HFFc6 (cell line): ENCODE data around the gene LRRC10B. TPM values are rescaled to one million over a fixed set of nuclear protein-coding genes. Genes with fewer than 3 reads are reported as not detected.

Experiments used
- DNase-seq: peaks from one replicate; pipeline ENCODE4 v3.0.0-alpha.2; 2018
- H3K27ac Mint-ChIP-seq: 2 replicates; pipeline ENCODE4 v1.8.0; 2020; ENCODE audit warnings: mild to moderate bottlenecking, mixed read lengths
- H3K27me3 Mint-ChIP-seq: 2 replicates; pipeline ENCODE4 v1.8.0; 2021; ENCODE audit warnings: mild to moderate bottlenecking, moderate library complexity, mixed read lengths; ENCODE audit not compliant: insufficient read depth
- H3K36me3 Mint-ChIP-seq: 2 replicates; pipeline ENCODE4 v1.8.0; 2021; ENCODE audit warnings: low read depth, mixed read lengths
- H3K4me1 Mint-ChIP-seq: 2 replicates; pipeline ENCODE4 v1.8.0; 2020; ENCODE audit warnings: low read depth, mixed read lengths
- H3K4me3 Mint-ChIP-seq: 2 replicates; pipeline ENCODE4 v1.8.0; 2020; ENCODE audit warnings: mild to moderate bottlenecking, moderate library complexity, mixed read lengths
- H3K9me3 Mint-ChIP-seq: 2 replicates; pipeline ENCODE4 v1.8.0; 2020; ENCODE audit warnings: mild to moderate bottlenecking, mixed read lengths
- CTCF ChIP-seq: fragments of 200-600 bp; sonication (generic); IDR thresholded peaks from 2 replicates; pipeline ENCODE4 v1.5.0; 2021; ENCODE audit warnings: antibody characterized with exemption, mild to moderate bottlenecking
- total RNA-seq, 6 experiments: library from RNA; stranded (reverse); fragmentation: NEBNext Ultra II Directional; extraction: Animal tissue kit (Norgen Biotek cat#: 25700); gene quantifications; 2 replicates in 1 of 6; 3 replicates in 5 of 6; pipeline ENCODE4 v1.2.3, GENCODE V29; 2021

LRRC10B gene
- total RNA-seq, 6 experiments from 2014 or later = not detected

DNA sequence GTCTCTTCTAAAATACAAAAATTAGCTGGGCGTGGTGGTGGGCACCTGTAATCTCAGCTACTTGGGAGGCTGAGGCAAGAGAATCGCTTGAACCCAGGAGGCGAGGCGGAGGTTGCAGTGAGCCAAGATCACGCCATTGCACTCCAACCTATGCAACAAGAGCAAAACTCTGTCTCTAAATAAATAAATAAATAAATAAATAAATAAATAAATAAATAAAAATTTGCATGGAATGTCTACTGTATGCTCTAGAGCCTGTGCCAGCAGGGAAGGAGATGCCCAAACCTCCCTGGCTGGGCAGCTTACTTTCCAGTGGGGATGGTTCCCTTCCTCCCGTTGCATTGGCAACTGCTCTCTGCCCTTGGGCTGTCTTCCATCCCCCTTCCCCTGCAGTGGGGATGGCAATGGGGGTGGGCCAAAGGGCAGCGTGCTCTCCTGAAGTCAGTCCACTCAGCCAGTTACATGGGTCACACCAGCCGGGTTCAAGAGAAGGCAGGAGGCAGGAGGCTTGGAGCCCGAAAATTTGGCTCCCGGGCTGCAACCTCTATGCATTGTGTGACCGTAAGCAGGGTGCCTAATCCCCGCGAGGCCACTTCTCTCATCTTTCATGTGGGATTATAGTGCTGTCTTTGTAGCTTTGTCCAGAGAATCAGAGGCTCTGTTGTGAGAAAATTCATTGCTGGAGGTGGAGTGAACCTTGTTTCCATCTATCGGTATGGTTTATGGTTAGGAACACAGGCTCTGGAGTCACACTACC, 1.4 kb upstream of the LRRC10B start:
- no peaks in the 10 kb centered on the region for H3K9me3 Mint-ChIP-seq
- peaks cover 55% of the 10 kb centered on the region for H3K27me3 Mint-ChIP-seq
- H3K27ac Mint-ChIP-seq = no peak overlapping the region
- H3K36me3 Mint-ChIP-seq = no peaks in the 10 kb centered on the region
- no peak for DNase-seq
- TF ChIP-seq CTCF = no peak
- peaks cover 10% of the 10 kb centered on the region for H3K4me1 Mint-ChIP-seq
- H3K4me3 Mint-ChIP-seq = no peak overlapping the region

DNA sequence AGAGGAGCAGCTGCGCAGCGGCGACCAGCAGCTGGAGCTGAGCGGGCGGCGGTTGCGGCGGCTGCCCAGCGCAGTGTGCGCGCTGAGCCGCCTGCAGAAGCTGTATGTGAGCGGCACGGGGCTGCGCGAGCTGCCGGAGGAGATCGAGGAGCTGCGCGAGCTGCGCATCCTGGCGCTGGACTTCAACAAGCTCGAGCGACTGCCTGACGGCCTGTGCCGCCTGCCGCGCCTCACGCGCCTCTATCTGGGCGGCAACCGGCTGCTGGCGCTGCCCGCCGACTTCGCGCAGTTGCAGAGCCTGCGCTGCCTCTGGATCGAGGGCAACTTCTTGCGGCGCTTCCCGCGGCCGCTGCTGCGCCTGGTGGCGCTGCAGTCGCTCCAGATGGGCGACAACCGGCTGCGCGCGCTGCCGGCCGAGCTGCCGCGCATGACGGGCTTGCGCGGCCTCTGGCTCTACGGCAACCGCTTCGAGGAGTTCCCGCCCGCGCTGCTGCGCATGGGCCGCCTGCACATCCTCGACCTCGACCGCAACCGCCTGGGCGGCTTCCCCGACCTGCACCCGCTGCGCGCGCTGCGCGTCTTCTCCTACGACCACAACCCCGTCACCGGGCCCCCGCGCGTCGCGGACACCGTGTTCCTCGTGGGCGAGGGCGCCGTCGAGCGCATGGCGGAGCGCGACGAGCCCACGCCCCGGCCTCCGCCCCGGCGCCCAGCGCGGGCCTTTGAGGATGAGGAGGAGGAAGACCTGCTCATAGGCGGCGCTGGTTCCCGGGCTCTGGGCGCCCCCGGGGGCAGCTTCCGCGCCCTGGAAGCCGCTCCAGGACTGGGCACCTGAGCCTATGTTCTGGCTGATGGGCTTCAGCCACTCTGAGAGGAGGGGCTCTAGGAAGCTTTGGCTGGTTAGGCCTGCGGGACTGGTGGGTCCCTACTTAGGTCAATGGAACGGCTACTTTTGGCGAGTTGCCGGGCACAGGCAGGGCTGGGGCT, 787 bp downstream of the LRRC10B start:
- Mint-ChIP-seq H3K36me3 (no peaks in the 10 kb centered on the region), H3K27ac (no peak overlapping the region), H3K4me1 (peaks cover 10% of the 10 kb centered on the region), H3K9me3 (no peaks in the 10 kb centered on the region), H3K4me3 (no peak overlapping the region), H3K27me3 (peaks cover 54% of the 10 kb centered on the region)
- no peak for TF ChIP-seq CTCF
- DNase-seq = no peak

- no peaks in the 10 kb centered on the region for H3K9me3 Mint-ChIP-seq
- H3K36me3 Mint-ChIP-seq = no peaks in the 10 kb centered on the region
- no peak overlapping the region for H3K27ac Mint-ChIP-seq
- H3K4me3 Mint-ChIP-seq = no peak overlapping the region
- no peak for DNase-seq
- H3K27me3 Mint-ChIP-seq = peaks cover 51% of the 10 kb centered on the region
- peaks cover 9% of the 10 kb centered on the region for H3K4me1 Mint-ChIP-seq
- TF ChIP-seq CTCF = no peak
These were observed 1.8 kb downstream of the LRRC10B start for GRCh38 chr11:61510166-61510919.

DNA sequence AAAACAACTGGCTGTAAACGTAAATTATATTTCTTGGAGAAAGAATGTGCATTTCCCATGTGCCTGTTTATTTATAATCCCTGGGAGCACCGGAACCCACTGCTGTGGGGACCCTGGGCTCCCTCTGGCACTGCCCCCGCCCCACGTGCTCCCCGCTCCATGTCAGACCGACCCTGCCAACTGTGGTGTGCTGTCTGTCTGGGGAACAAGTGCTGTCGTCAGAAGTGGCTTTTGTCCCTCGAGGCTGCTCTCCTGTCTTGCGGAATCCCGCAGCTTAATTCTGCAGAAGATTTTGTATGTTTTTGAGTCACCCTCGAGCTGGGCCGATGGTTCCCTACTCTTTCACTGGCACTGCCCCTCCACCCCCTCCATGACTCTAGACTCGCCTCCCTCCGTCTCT, 2.4 kb downstream of the LRRC10B start:
- no peak for TF ChIP-seq CTCF
- Mint-ChIP-seq H3K36me3 (no peaks in the 10 kb centered on the region), H3K4me3 (no peak overlapping the region), H3K9me3 (no peaks in the 10 kb centered on the region), H3K27ac (no peak overlapping the region), H3K27me3 (peaks cover 45% of the 10 kb centered on the region), H3K4me1 (peaks cover 3% of the 10 kb centered on the region; the same call in 1 of the 2 replicates)
- DNase-seq = no peak

DNA sequence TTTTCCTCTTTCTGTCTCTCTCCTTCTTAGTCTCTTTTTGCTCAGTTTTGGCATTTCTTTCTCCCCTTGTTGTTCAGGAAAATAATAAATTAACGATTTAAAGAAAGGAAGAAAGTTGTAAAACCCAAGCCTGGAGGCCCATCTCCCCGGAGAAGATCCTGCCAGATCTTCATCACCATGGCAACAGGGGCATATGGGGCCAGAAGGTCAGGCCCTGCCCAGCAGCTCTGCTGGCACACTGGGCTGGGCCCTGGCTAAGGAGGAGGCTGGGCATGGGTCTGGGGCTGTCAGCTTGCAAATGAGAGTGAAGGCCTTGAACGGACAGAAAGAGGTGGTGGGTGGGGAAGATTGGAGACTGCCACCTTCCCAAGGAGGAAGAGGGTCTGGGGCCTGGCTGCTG, 2.8 kb downstream of the LRRC10B start:
- Mint-ChIP-seq H3K27ac (no peak overlapping the region), H3K27me3 (peaks cover 41% of the 10 kb centered on the region)

More for the DNA sequence above, 2.8 kb downstream of the LRRC10B start:
- TF ChIP-seq CTCF = no peak
- DNase-seq = no peak
- Mint-ChIP-seq H3K4me1 (peaks cover under 1% of the 10 kb centered on the region; the same call in 1 of the 2 replicates), H3K4me3 (no peak overlapping the region), H3K9me3 (no peaks in the 10 kb centered on the region), H3K36me3 (no peaks in the 10 kb centered on the region)
